Measurements from ENCODE around the gene HBEGF.

DNA sequence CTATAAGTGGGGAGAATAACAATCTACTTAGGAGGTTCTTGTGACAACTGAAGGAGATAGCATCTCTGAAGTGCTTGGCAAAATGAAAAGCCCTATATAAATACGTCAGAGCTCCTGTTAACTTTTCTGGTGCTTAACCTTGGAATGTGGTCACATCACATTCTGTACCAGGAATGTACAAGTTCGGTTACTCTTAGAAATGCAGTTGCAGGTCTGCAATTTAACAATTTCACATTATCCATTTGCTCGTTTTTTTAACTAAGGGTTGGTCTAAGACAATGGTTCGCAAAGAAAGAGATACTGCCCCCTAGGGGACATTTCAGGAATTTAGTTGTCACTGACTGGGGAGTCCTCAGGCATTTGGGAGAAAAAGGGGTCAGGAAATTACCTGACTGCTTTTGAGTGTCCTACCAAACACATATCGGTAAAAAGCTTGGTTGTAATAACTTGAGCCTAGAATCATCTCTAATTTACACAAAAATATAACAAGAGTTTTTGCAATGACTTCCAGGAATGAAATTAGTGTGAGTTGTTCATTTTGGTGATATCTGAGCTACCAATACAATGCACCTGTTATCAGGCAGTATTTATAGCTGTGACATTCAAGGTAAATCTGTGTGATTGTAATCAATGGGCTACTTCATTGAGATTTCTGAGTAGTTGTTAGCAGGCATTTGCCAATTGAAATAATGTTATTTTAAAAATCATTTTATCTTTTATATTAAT, 5.4 kb upstream of the HBEGF start:
- TF ChIP-seq CTCF (IDR thresholded peaks at IDR 0.05) (peak; percentile 79 to 92 (median 87)), POLR2A (IDR thresholded peaks at IDR 0.05) (no peak)

All from tibial nerve (tissue), 3 donors.